Upper lobe of left lung (tissue), 4 donors: Measurements from ENCODE around the gene TAF4.

Source experiments
- CTCF ChIP-seq, 6 experiments: fragments of 450-650 bp in 4 of 6; fragments of 200-600 bp in 2 of 6; sonication (generic) in 2 of 6; IDR thresholded peaks; one replicate each; pipeline ENCODE4 v1.5.1; 2016 to 2019; ENCODE audit warnings: antibody characterized with exemption in 6 of 6
- EP300 ChIP-seq, 4 donors: sonication (generic); formaldehyde crosslinking; IDR thresholded peaks; one replicate each; pipeline ENCODE4 v1.5.1; 2017; ENCODE audit warnings: antibody characterized with exemption in 4 of 4, control low read depth in 2 of 4
- POLR2A ChIP-seq, 4 donors: fragments of 450-650 bp; IDR thresholded peaks; one replicate each; pipeline ENCODE4 v1.5.1; 2016 to 2017; ENCODE audit warnings: antibody characterized with exemption in 4 of 4, mild to moderate bottlenecking in 2 of 4

GRCh38 chr20:61934716-61935530, 130.8 kb downstream of the TAF4 start:
- TF ChIP-seq CTCF (IDR thresholded peaks at IDR 0.05) (no peak), EP300 (IDR thresholded peaks at IDR 0.05) (no peak), POLR2A (IDR thresholded peaks at IDR 0.05) (no peak)
